ENCODE results near the gene FAM181A. TPM values are rescaled to one million over a fixed set of nuclear protein-coding genes. Genes with fewer than 3 reads are reported as not detected.

FAM181A gene
- total RNA-seq (2022) (not detected in 2 replicates), Bru-seq, nascent RNA (not detected), BruChase-seq, experiment 1, labeled RNA remaining after a 6-hour chase (not detected), BruChase-seq, experiment 2, labeled RNA remaining after a 2-hour chase (not detected)
- long read RNA-seq: 0 reads

- no peaks in the 10 kb centered on the region for H3K4me1 Mint-ChIP-seq (ENCODE audit: low read depth, unreplicated experiment)
- no peaks in the 10 kb centered on the region for H3K36me3 Mint-ChIP-seq (ENCODE audit: insufficient read depth, unreplicated experiment)
- no TSS peak for BruUV-seq (replicated peaks)
- peaks cover 44% of the 10 kb centered on the region for H3K27me3 Mint-ChIP-seq (ENCODE audit: unreplicated experiment)
- no peaks in the 10 kb centered on the region for H3K9me3 Mint-ChIP-seq (ENCODE audit: low read depth, unreplicated experiment)
- no peak within 1 kb of the TSS for H3K4me3 Mint-ChIP-seq (ENCODE audit: low read depth, unreplicated experiment)
- TF ChIP-seq CTCF (IDR thresholded peaks at IDR 0.05; ENCODE audit: unreplicated experiment): no peak
- no peak within 1 kb of the TSS for H3K27ac Mint-ChIP-seq (ENCODE audit: unreplicated experiment)
- CTCF ChIA-PET: interaction anchor here (3.7 kb wide), 1 partner anchor 9 kb away, joined by 13 read pairs; no protein-coding TSS in a partner anchor
- intact Hi-C loops (cut with micrococcal nuclease; ENCODE audit: unreplicated experiment): no loop called here
- DNase-seq: no peak
These were observed at the start of gene FAM181A for GRCh38 chr14:93926873-93927799. Gene FAM181A, plus strand, starts transcription at chr14:93927344. Its CDS starts 942 bp downstream, at chr14:93928286.

GRCh38 chr14:93878212-93878611 is 48.9 kb upstream of the FAM181A start:
- Mint-ChIP-seq H3K4me1 (ENCODE audit: low read depth, unreplicated experiment) (no peaks in the 10 kb centered on the region), H3K27me3 (ENCODE audit: unreplicated experiment) (peaks cover 76% of the 10 kb centered on the region), H3K36me3 (ENCODE audit: insufficient read depth, unreplicated experiment) (no peaks in the 10 kb centered on the region), H3K4me3 (ENCODE audit: low read depth, unreplicated experiment) (no peak overlapping the region), H3K27ac (ENCODE audit: unreplicated experiment) (no peak overlapping the region), H3K9me3 (ENCODE audit: low read depth, unreplicated experiment) (peaks cover 4% of the 10 kb centered on the region)
- intact Hi-C loops (cut with micrococcal nuclease; ENCODE audit: unreplicated experiment): no loop called here
- no peak for DNase-seq
- no TSS peak for BruUV-seq (replicated peaks)
- CTCF ChIA-PET: no interaction called here
- no peak for TF ChIP-seq CTCF (IDR thresholded peaks at IDR 0.05; ENCODE audit: unreplicated experiment)

GRCh38 chr14:93878871-93879270 is 48.3 kb upstream of the FAM181A start:
- Mint-ChIP-seq H3K4me3 (ENCODE audit: low read depth, unreplicated experiment) (no peak overlapping the region), H3K4me1 (ENCODE audit: low read depth, unreplicated experiment) (no peaks in the 10 kb centered on the region), H3K27me3 (ENCODE audit: unreplicated experiment) (peaks cover 70% of the 10 kb centered on the region), H3K9me3 (ENCODE audit: low read depth, unreplicated experiment) (peaks cover 4% of the 10 kb centered on the region), H3K36me3 (ENCODE audit: insufficient read depth, unreplicated experiment) (no peaks in the 10 kb centered on the region), H3K27ac (ENCODE audit: unreplicated experiment) (no peak overlapping the region)
- no peak for DNase-seq
- intact Hi-C loops (cut with micrococcal nuclease; ENCODE audit: unreplicated experiment): no loop called here
- CTCF ChIA-PET: no interaction called here
- TF ChIP-seq CTCF (IDR thresholded peaks at IDR 0.05; ENCODE audit: unreplicated experiment): no peak
- BruUV-seq (replicated peaks): no TSS peak

- CTCF ChIA-PET: no interaction called here
- no TSS peak for BruUV-seq (replicated peaks)
These were observed 47.7 kb upstream of the FAM181A start for GRCh38 chr14:93879362-93879983.

More at GRCh38 chr14:93879362-93879983, 47.7 kb upstream of the FAM181A start:
- intact Hi-C loops (cut with micrococcal nuclease; ENCODE audit: unreplicated experiment): no loop called here
- no peak for TF ChIP-seq CTCF (IDR thresholded peaks at IDR 0.05; ENCODE audit: unreplicated experiment)
- DNase-seq: no peak
- H3K27ac Mint-ChIP-seq (ENCODE audit: unreplicated experiment): no peak overlapping the region
- no peak overlapping the region for H3K4me3 Mint-ChIP-seq (ENCODE audit: low read depth, unreplicated experiment)
- no peaks in the 10 kb centered on the region for H3K4me1 Mint-ChIP-seq (ENCODE audit: low read depth, unreplicated experiment)
- peaks cover 67% of the 10 kb centered on the region for H3K27me3 Mint-ChIP-seq (ENCODE audit: unreplicated experiment)
- H3K36me3 Mint-ChIP-seq (ENCODE audit: insufficient read depth, unreplicated experiment): no peaks in the 10 kb centered on the region
- peaks cover 4% of the 10 kb centered on the region for H3K9me3 Mint-ChIP-seq (ENCODE audit: low read depth, unreplicated experiment)

Measured in Calu3 (cell line).